Activated T-helper 1 cell treated with anti-CD3 and anti-CD28 coated beads, Interleukin-12 subunit alpha, Interleukin-12 subunit beta, Interleukin-2, Interleukin-4 antibody, amounts not matched to agents 30 ng/mL and 10 ng/mL and 1 ng/mL, durations not matched to agents 14 hours and 24 hours and 36 hours (primary cell): ENCODE data around the gene JPH2. TPM values are rescaled to one million over a fixed set of nuclear protein-coding genes. Genes with fewer than 3 reads are reported as not detected.

ENCODE experiments used
- DNase-seq: peaks from one replicate; pipeline ENCODE4 v3.0.0; 2021; ENCODE audit warnings: low spot score
- H3K27ac Mint-ChIP-seq: one replicate; pipeline ENCODE4 v1.8.0; 2021; ENCODE audit warnings: mild to moderate bottlenecking, mixed read lengths
- H3K27me3 Mint-ChIP-seq: one replicate; pipeline ENCODE4 v1.8.0; 2022; ENCODE audit warnings: mild to moderate bottlenecking, moderate library complexity, mixed read lengths; ENCODE audit not compliant: insufficient read depth
- H3K36me3 Mint-ChIP-seq: one replicate; pipeline ENCODE4 v1.8.0; 2021; ENCODE audit warnings: low read depth, mixed read lengths
- H3K4me1 Mint-ChIP-seq: one replicate; pipeline ENCODE4 v1.8.0; 2021; ENCODE audit warnings: low read depth, mixed read lengths
- H3K4me3 Mint-ChIP-seq: one replicate; pipeline ENCODE4 v1.8.0; 2021; ENCODE audit warnings: mild to moderate bottlenecking, moderate library complexity, mixed read lengths
- H3K9me3 Mint-ChIP-seq: one replicate; pipeline ENCODE4 v1.8.0; 2021; ENCODE audit warnings: mixed read lengths
- intact Hi-C: fragments of 100-400 bp; cut with micrococcal nuclease; formaldehyde crosslinking; loops from one replicate; pipeline ENCODE4 v1.15.1; 2024
- total RNA-seq: library from RNA; stranded (reverse); gene quantifications from 2 replicates; pipeline ENCODE4 v1.2.3, GENCODE V29; 2022

JPH2 gene
- total RNA-seq, 1 donor from 2014 or later: not detected

- Mint-ChIP-seq H3K27ac (no peak overlapping the region), H3K36me3 (no peaks in the 10 kb centered on the region), H3K4me1 (no peaks in the 10 kb centered on the region), H3K4me3 (no peak overlapping the region), H3K27me3 (peaks cover 9% of the 10 kb centered on the region), H3K9me3 (no peaks in the 10 kb centered on the region)
- intact Hi-C loops: no loop called here
- no peak for DNase-seq
Measured at GRCh38 chr20:44176833-44177534, 10.0 kb downstream of the JPH2 start.

GRCh38 chr20:44174996-44175765 lies 11.8 kb downstream of the JPH2 start:
- Mint-ChIP-seq H3K9me3 (no peaks in the 10 kb centered on the region), H3K27ac (no peak overlapping the region), H3K4me3 (no peak overlapping the region), H3K27me3 (peaks cover 19% of the 10 kb centered on the region), H3K4me1 (no peaks in the 10 kb centered on the region), H3K36me3 (no peaks in the 10 kb centered on the region)
- DNase-seq: no peak
- intact Hi-C loops: no loop called here

GRCh38 chr20:44173846-44174245 lies 13.1 kb downstream of the JPH2 start:
- Mint-ChIP-seq H3K36me3 (no peaks in the 10 kb centered on the region), H3K27me3 (peaks cover 25% of the 10 kb centered on the region), H3K9me3 (no peaks in the 10 kb centered on the region), H3K27ac (no peak overlapping the region), H3K4me3 (no peak overlapping the region), H3K4me1 (no peaks in the 10 kb centered on the region)
- no peak for DNase-seq
- intact Hi-C loops: no loop called here

GRCh38 chr20:44173116-44173515 lies 13.9 kb downstream of the JPH2 start:
- Mint-ChIP-seq H3K27ac (no peak overlapping the region), H3K36me3 (no peaks in the 10 kb centered on the region), H3K4me3 (no peak overlapping the region), H3K9me3 (no peaks in the 10 kb centered on the region), H3K4me1 (no peaks in the 10 kb centered on the region), H3K27me3 (peaks cover 26% of the 10 kb centered on the region)
- intact Hi-C loops: no loop called here
- no peak for DNase-seq

GRCh38 chr20:44172572-44172950 lies 14.4 kb downstream of the JPH2 start:
- no peaks in the 10 kb centered on the region for H3K9me3 Mint-ChIP-seq
- no peaks in the 10 kb centered on the region for H3K36me3 Mint-ChIP-seq
- H3K27me3 Mint-ChIP-seq: peaks cover 29% of the 10 kb centered on the region
- intact Hi-C loops: no loop called here
- no peak overlapping the region for H3K4me3 Mint-ChIP-seq
- H3K27ac Mint-ChIP-seq: no peak overlapping the region
- no peak for DNase-seq
- H3K4me1 Mint-ChIP-seq: no peaks in the 10 kb centered on the region

- no peaks in the 10 kb centered on the region for H3K4me1 Mint-ChIP-seq
- intact Hi-C loops: no loop called here
Measured at GRCh38 chr20:44171775-44172571, 15.0 kb downstream of the JPH2 start.

GRCh38 chr20:44170816-44171410 lies 16.1 kb downstream of the JPH2 start:
- Mint-ChIP-seq H3K4me3 (no peak overlapping the region), H3K27me3 (peaks cover 36% of the 10 kb centered on the region), H3K4me1 (no peaks in the 10 kb centered on the region), H3K27ac (no peak overlapping the region), H3K36me3 (no peaks in the 10 kb centered on the region), H3K9me3 (no peaks in the 10 kb centered on the region)
- no peak for DNase-seq
- intact Hi-C loops: no loop called here

More at GRCh38 chr20:44171775-44172571, 15.0 kb downstream of the JPH2 start:
- H3K27ac Mint-ChIP-seq: no peak overlapping the region
- no peak overlapping the region for H3K4me3 Mint-ChIP-seq
- H3K9me3 Mint-ChIP-seq: no peaks in the 10 kb centered on the region
- peaks cover 31% of the 10 kb centered on the region for H3K27me3 Mint-ChIP-seq
- no peak for DNase-seq
- no peaks in the 10 kb centered on the region for H3K36me3 Mint-ChIP-seq

- Mint-ChIP-seq H3K4me3 (no peak overlapping the region), H3K27ac (no peak overlapping the region), H3K9me3 (no peaks in the 10 kb centered on the region), H3K4me1 (no peaks in the 10 kb centered on the region), H3K36me3 (no peaks in the 10 kb centered on the region), H3K27me3 (peaks cover 41% of the 10 kb centered on the region)
- intact Hi-C loops: no loop called here
- no peak for DNase-seq
Measured at GRCh38 chr20:44167736-44168135, 19.3 kb downstream of the JPH2 start.

GRCh38 chr20:44166477-44166876 lies 20.5 kb downstream of the JPH2 start:
- no peak for DNase-seq
- peaks cover 43% of the 10 kb centered on the region for H3K27me3 Mint-ChIP-seq
- intact Hi-C loops: no loop called here
- no peaks in the 10 kb centered on the region for H3K9me3 Mint-ChIP-seq
- H3K4me3 Mint-ChIP-seq: no peak overlapping the region
- H3K27ac Mint-ChIP-seq: no peak overlapping the region
- H3K36me3 Mint-ChIP-seq: no peaks in the 10 kb centered on the region
- H3K4me1 Mint-ChIP-seq: no peaks in the 10 kb centered on the region

- H3K9me3 Mint-ChIP-seq: no peaks in the 10 kb centered on the region
- peaks cover 42% of the 10 kb centered on the region for H3K27me3 Mint-ChIP-seq
Measured at GRCh38 chr20:44166008-44166407, 21.0 kb downstream of the JPH2 start.

GRCh38 chr20:44160133-44160532 lies 26.9 kb downstream of the JPH2 start:
- no peak overlapping the region for H3K27ac Mint-ChIP-seq
- no peaks in the 10 kb centered on the region for H3K9me3 Mint-ChIP-seq
- no peaks in the 10 kb centered on the region for H3K4me1 Mint-ChIP-seq
- intact Hi-C loops: no loop called here
- DNase-seq: no peak
- peaks cover 21% of the 10 kb centered on the region for H3K27me3 Mint-ChIP-seq
- no peak overlapping the region for H3K4me3 Mint-ChIP-seq
- H3K36me3 Mint-ChIP-seq: no peaks in the 10 kb centered on the region

More at GRCh38 chr20:44166008-44166407, 21.0 kb downstream of the JPH2 start:
- Mint-ChIP-seq H3K36me3 (no peaks in the 10 kb centered on the region), H3K27ac (no peak overlapping the region), H3K4me3 (no peak overlapping the region), H3K4me1 (no peaks in the 10 kb centered on the region)
- intact Hi-C loops: no loop called here
- no peak for DNase-seq

GRCh38 chr20:44159711-44160110 lies 27.3 kb downstream of the JPH2 start:
- H3K27me3 Mint-ChIP-seq: peaks cover 21% of the 10 kb centered on the region
- no peak overlapping the region for H3K4me3 Mint-ChIP-seq
- H3K36me3 Mint-ChIP-seq: no peaks in the 10 kb centered on the region
- no peaks in the 10 kb centered on the region for H3K4me1 Mint-ChIP-seq
- intact Hi-C loops: no loop called here
- no peak for DNase-seq
- H3K27ac Mint-ChIP-seq: no peak overlapping the region
- H3K9me3 Mint-ChIP-seq: no peaks in the 10 kb centered on the region
